ENCODE measurements around the gene C12orf54.
A peak's percentile ranks its signal among the peaks of the same experiment; 100 is the strongest.
"Not testable (repeated sequence)": the region's sequence is repeated elsewhere in the genome, so short reads cannot be mapped to it uniquely, and the experiment has no call there.

The C12orf54 gene

DNA sequence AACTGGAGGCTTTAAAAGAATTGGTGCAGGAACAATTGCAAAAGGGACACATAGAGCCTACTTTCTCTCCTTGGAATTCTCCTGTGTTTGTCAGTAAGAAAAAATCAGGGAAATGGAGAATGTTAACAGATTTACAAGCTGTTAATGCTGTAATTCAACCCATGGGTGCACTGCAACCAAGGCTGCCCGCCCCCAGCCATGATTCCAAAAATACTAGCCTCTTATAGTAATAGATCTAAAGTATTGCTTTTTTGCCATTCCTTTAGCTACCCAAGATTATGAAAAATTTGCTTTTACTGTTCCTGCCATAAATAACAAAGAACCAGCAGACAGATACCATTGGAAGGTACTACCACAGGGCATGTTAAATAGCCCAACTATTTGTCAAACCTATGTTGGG, 27.8 kb downstream of the C12orf54 start:
- no peak for DNase-seq (ENCODE audit: low read depth)

DNA sequence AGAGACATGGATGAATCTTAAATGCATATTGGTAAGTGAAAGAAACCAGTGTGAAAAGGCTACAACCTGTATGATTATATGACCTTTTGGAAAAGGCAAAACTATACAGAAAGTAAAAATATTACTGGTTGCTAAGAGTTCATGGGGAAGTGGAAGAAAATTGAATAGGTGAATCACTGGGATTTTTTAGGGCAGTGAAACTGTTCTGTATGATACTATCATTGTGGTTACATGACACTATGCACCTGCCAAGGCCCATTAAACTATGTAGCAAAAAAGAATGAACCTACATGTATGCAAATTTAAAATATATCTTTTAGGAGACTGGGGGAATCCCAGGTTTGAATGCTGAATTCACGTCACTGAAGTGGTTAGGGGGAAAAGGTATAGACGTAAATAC, 30.6 kb downstream of the C12orf54 start:
- no peak for DNase-seq (ENCODE audit: low read depth)

DNA sequence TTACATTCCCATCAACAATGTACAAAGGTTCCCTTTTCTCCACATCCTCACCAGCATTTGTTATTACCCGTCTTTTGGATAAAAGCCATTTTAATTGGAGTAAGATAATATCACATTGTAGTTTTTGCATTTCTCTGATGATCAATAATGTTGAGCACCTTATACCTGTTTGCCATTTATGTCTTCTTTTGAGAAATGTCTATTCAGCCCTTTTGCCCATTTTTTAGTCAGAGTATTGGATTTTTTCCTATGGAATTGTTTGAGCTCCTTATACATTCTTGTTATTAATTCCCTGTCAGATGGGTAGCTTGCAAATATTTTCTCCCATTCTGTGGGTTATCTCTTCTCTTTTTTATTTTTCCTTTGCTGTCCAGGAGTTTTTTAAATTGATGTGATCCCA, 32.4 kb downstream of the C12orf54 start:
- no peak for DNase-seq (ENCODE audit: low read depth)

DNA sequence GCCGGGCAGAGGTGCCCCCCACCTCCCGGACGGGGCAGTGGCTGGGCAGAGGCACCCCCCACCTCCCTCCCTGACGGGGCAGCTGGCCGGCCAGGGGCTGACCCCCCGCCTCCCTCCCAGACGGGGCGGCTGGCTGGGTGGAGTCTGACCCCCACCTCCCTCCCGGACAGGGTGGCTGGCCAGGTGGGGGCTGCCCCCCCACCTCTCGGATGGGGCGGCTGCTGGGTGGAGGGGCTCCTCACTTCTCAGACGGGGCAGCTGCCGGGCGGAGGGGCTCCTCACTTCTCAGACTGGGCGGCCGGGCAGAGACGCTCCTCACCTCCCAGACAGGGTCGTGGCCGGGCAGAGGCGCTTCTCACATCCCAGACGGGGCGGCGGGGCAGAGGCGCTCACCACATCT, 38.1 kb downstream of the C12orf54 start:
- DNase-seq (ENCODE audit: low read depth), result not testable (repeated sequence)

DNA sequence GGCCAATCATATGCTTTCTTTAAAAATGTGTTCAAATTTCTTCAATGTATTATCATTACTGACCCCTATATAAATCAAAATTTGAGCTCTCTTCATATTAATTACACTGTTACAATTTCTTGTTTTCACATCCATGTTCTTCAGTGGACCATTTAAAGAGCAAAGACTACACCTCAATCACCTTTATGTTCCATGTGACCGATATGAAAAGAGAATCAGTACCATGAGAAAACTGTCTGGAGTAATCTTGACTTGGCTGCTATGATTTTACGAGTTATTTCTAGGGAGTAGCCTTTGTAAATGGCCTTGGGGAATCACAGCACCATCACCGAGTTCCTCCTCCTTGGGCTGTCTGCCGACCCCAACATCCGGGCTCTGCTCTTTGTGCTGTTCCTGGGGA, 43.0 kb downstream of the C12orf54 start, which contains the start of gene OR8S1:
Gene OR8S1, plus strand, starts transcription at position 301 of the 400 bp plus-strand sequence. Its CDS starts 0 bp downstream, at position 301.
- DNase-seq (ENCODE audit: low read depth), result no peak

DNA sequence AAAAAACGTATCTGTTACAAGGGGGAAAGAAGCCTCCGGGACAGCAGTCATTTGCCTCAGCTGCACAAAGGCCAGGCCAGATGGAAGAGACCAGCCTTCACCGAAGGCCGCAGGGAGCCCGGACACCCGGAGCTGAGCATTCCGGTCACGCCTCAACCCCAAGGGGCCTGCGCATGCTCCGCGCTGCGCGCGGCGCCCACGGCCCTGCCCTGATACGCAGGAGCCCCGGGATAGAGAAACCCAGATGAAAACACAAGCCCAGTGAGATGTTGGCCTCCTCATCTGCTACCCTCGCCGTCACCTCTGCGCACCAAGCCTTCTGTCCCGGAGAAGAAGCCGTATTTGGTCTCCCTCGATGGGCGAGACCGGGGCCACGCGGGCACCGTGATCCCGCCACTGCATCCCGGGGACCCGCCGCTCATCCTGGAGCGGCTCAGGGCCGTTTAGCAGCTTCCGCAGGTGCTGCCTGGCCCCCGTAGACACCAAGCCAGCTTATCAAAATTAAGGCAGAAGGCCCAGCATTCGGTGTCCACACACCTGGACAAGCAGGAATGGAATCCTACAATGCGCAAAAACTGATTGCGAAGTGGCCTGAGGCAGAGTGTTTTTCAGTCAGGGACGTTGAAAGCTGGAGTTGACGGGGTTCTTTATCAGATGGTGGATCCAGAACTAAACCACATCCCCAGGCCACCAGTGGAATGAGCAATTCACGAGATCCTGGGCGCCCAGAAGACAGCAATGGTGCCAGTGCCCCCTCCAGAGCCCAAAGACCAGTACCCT, 45.8 kb downstream of the C12orf54 start:
- no peak for DNase-seq (ENCODE audit: low read depth)

DNA sequence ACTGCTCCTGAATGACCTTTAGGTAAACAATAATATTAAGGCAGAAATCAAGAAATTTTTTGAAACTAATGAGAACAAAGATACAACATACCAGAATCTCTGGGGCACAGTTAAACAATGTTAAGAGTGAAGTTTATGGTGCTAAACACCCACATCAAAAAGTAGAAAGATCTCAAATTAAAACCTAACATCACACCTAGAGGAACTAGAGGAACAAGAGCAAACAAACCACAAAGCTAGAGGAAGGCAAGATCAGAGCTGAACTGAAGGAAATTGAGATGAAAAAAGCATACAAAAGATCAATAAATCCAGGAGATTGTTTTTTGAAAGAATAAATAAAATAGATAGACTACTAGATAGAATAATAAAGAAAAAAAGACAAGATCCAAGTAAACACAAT, 50.3 kb downstream of the C12orf54 start:
- DNase-seq (ENCODE audit: low read depth), result no peak

DNA sequence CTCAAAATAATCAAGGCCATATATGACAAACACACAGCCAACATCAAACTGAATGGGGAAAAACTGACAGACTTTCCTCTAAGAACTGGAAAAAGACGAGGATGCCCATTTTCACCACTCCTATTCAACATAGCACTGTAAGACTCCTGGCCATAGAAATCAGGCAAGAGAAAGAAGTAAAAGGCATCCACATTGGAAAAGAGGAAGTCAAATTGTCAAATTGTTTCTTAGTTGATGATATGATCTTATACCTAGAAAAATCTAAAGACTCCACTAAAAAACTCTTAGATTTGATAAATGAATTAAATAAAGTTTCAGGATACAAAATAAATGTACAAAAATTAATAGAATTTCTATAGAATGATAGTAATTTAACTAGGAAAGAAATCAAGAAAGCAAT, 54.3 kb downstream of the C12orf54 start:
- DNase-seq (ENCODE audit: low read depth), result no peak

DNA sequence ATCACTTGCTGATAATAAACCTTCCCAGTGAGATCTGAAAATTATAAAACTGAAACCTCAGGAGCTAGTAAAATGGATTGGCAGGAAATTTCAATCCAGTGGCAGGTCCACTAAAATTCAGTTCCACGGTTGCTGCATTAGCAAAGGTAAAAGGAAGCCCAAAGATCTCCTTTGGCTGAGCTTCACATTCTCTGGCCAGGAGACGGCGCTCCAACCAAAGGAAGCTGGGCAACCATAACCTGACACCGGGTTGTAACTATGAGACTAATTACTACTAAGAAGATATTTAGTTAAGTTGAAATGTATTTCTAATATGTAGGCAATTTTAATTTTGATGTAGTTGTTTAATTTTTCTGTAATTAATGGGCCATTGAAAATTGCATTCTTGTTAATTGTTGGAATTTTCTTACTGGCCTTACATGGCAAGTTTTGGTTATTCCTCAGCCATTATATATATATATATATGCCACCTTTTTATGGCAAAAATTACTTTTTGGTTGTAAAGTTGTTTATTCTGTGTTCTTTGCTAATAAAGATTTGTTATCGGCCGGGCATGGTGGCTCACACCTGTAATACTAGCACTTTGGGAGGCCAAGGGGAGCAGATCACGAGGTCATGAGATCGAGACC, 60.1 kb downstream of the C12orf54 start:
- peak; percentile 9 for DNase-seq (ENCODE audit: low read depth)

DNA sequence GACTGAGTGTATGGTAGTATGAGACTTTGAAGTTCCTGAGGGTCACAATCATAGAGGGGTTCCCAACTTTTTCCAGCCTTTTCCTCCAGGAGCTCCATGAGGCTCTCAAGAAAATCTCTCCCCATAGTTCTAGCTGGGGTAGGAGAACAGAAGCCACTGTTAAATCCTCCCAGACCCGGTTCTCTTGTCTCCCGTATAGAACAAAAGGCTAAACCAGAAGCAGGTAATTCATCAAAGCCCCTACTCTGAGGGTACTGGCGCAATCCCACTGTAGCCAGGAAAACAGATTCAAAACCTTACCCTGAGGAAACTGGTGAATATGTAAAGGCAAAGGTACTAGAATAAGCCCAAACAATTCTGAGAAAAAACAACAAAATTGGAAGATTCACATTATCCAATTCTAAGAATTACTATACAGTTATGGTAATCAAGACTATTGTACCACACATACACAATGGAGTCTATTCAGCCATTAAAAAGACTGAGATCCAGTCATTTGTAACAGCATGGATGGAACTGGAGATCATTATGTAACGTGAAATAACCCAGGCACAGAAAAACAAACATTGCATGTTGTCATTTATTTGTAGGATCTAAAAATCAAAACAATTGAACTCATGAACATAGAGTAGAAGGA, 63.7 kb downstream of the C12orf54 start:
- DNase-seq (ENCODE audit: low read depth), result no peak

Data from stimulated activated CD4-positive, alpha-beta T cell treated with anti-CD3 and anti-CD28 coated beads, Interleukin-2, amount 100 ng/mL, for 4 hours (primary cell).